Measurements from ENCODE around the gene PRAMEF15. TPM values are rescaled to one million over a fixed set of nuclear protein-coding genes. Genes with fewer than 3 reads are reported as not detected.
"Not testable (repeated sequence)": the region's sequence is repeated elsewhere in the genome, so short reads cannot be mapped to it uniquely, and the experiment has no call there.

The PRAMEF15 gene
- total RNA-seq, 1 donor from 2014 or later: not detected

- H3K4me3 ChIP-seq; intact Hi-C loops (cut with DNase I); H3K27ac ChIP-seq; H3K36me3 ChIP-seq; H3K4me1 ChIP-seq; ATAC-seq; DNase-seq; H3K9me3 ChIP-seq; H3K27me3 ChIP-seq: not testable (repeated sequence)
- TF ChIP-seq, protein P1, sequence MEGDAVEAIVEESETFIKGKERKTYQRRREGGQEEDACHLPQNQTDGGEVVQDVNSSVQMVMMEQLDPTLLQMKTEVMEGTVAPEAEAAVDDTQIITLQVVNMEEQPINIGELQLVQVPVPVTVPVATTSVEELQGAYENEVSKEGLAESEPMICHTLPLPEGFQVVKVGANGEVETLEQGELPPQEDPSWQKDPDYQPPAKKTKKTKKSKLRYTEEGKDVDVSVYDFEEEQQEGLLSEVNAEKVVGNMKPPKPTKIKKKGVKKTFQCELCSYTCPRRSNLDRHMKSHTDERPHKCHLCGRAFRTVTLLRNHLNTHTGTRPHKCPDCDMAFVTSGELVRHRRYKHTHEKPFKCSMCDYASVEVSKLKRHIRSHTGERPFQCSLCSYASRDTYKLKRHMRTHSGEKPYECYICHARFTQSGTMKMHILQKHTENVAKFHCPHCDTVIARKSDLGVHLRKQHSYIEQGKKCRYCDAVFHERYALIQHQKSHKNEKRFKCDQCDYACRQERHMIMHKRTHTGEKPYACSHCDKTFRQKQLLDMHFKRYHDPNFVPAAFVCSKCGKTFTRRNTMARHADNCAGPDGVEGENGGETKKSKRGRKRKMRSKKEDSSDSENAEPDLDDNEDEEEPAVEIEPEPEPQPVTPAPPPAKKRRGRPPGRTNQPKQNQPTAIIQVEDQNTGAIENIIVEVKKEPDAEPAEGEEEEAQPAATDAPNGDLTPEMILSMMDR (IDR thresholded peaks at IDR 0.05): peak; percentile 61
Measured at GRCh38 chr1:13356774-13357173, 41.4 kb downstream of the PRAMEF15 start.

- ATAC-seq; H3K4me1 ChIP-seq; H3K27ac ChIP-seq; H3K36me3 ChIP-seq; intact Hi-C loops (cut with DNase I); H3K4me3 ChIP-seq; H3K27me3 ChIP-seq; H3K9me3 ChIP-seq; DNase-seq: not testable (repeated sequence)
Measured at GRCh38 chr1:13362364-13362763, 47.0 kb downstream of the PRAMEF15 start.

- H3K4me1 ChIP-seq; DNase-seq; H3K9me3 ChIP-seq; H3K4me3 ChIP-seq; H3K36me3 ChIP-seq; intact Hi-C loops (cut with DNase I); H3K27ac ChIP-seq; H3K27me3 ChIP-seq: not testable (repeated sequence)
- peak; percentile 63 for ATAC-seq
Measured at GRCh38 chr1:13364928-13365327, 49.5 kb downstream of the PRAMEF15 start.

GRCh38 chr1:13366536-13366935 is 51.2 kb downstream of the PRAMEF15 start:
- H3K36me3 ChIP-seq; H3K9me3 ChIP-seq; DNase-seq; H3K4me1 ChIP-seq; H3K27me3 ChIP-seq; H3K4me3 ChIP-seq; ATAC-seq; H3K27ac ChIP-seq; intact Hi-C loops (cut with DNase I): not testable (repeated sequence)

DNA sequence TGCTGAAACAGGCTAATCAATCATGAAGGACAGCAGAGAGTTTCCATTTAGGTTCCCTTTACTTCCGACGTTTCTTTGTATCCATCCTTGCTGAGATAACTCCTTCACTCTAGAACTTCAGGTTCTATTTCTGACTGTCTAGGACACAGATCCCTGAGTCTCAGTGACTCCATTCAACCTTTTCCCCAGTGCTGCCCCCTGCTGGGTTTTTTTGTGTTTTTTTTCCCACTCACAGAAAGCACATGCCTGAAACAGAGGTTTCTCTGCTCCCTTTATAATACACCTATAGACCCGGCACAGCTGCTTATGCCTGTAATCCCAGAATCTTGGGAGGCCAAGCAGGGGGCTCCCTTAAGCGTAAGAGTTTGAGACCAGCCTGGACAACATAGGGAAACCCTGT is 53.2 kb downstream of the PRAMEF15 start:
- H3K9me3 ChIP-seq; H3K27me3 ChIP-seq; ATAC-seq; H3K4me3 ChIP-seq; H3K27ac ChIP-seq; DNase-seq; H3K4me1 ChIP-seq; intact Hi-C loops (cut with DNase I); H3K36me3 ChIP-seq: not testable (repeated sequence)
- TF ChIP-seq, protein P1 (IDR thresholded peaks at IDR 0.05): peak; percentile 13

Other genes with a start within 250 kb of the PRAMEF15 start
- gene PRAMEF25, start 244.8 kb upstream of the PRAMEF15 start, total RNA-seq: not detected
- not detected for gene HNRNPCL2, start 198.7 kb upstream of the PRAMEF15 start, total RNA-seq
- not detected for gene PRAMEF26, start 159.6 kb upstream of the PRAMEF15 start, total RNA-seq
- gene HNRNPCL4, start 149.9 kb upstream of the PRAMEF15 start, total RNA-seq: not detected
- gene PRAMEF9, start 143.7 kb upstream of the PRAMEF15 start, total RNA-seq: not detected
- not detected for gene PRAMEF13, start 114.2 kb upstream of the PRAMEF15 start, total RNA-seq
- not detected for gene PRAMEF18, start 89.4 kb upstream of the PRAMEF15 start, total RNA-seq
- not detected for gene PRAMEF5, start 61.4 kb upstream of the PRAMEF15 start, total RNA-seq
- gene PRAMEF8, start 30.4 kb upstream of the PRAMEF15 start, total RNA-seq: not detected
- gene PRAMEF33, start 12.0 kb upstream of the PRAMEF15 start, total RNA-seq: not detected
- gene PRAMEF14, start 31.6 kb downstream of the PRAMEF15 start, total RNA-seq: not detected
- gene PRAMEF19, start 56.4 kb downstream of the PRAMEF15 start, total RNA-seq: not detected
- gene PRAMEF17, start 74.1 kb downstream of the PRAMEF15 start, total RNA-seq: not detected
- not detected for gene PRAMEF20, start 94.9 kb downstream of the PRAMEF15 start, total RNA-seq
- 0.17 TPM for gene LRRC38, start 198.4 kb downstream of the PRAMEF15 start, total RNA-seq

All from upper lobe of right lung (tissue), 1 donor.